Heart left ventricle (tissue), 13 donors: ENCODE results near the gene GAS2L2.

Experiments
- CTCF ChIP-seq, 12 donors: fragments of 200-600 bp; sonication (generic) in 4 of 12; IDR thresholded peaks; one replicate each; pipeline versions ENCODE4 v1.5.0 to v1.8.0; 2018 to 2022; ENCODE audit warnings: antibody characterized with exemption in 12 of 12, mild to moderate bottlenecking in 5 of 12
- POLR2A ChIP-seq, 2 donors: fragments of 450-650 bp; IDR thresholded peaks; one replicate each; pipeline ENCODE4 v1.6.1; 2017; ENCODE audit warnings: antibody characterized with exemption in 2 of 2, mild to moderate bottlenecking in 2 of 2, moderate library complexity in 2 of 2
- donor health status: ischemic (EF 13 %, LVEDD 7.1; RV severe dilation, severe dysfunction).
- donor health status: DM: no; HTN: yes; CAD: no.
- donor health status: DM: no; HTN: no; CAD: no.
- donor health status: ischemic (EF 25% LVEDD 6.9; RV normal size, moderate dysfunction).
- donor health status: ischemic (EF 25% LVEDD 5.7; RV mildly dilated, moderate dysfunction).
- donor health status: ischemic (EF 35%, LVEDD 5.7; RV mildly dilated, moderate dysfunction).
- donor health status: nonischemic (EF 11% LVEDD 7.7; RV severe dilation, severe dysfunction).
- donor health status: DM: yes; HTN: yes; CAD: no.
- donor health status: PGD.
- donor health status: ischemic (EF 29% LVEDD 5.4; RV normal size, mild dysfunction).
- donor health status: nonischemic (EF 23%, LVEDD 6.1; RV moderate dilation, normal function).

GRCh38 chr17:35786941-35787432 lies 33.9 kb upstream of the GAS2L2 start:
- TF ChIP-seq CTCF (IDR thresholded peaks at IDR 0.05) (no peak), POLR2A (IDR thresholded peaks at IDR 0.05) (no peak)
